Skeletal muscle tissue (tissue), 3 donors: ENCODE results near the gene TARP.
"Not testable (repeated sequence)": the region's sequence is repeated elsewhere in the genome, so short reads cannot be mapped to it uniquely, and the experiment has no call there.

Experiments
- H3K27ac ChIP-seq: one replicate; pipeline ENCODE4 v1.7.0; 2013; ENCODE audit warnings: mild to moderate bottlenecking, low read depth, low read length, inconsistent platforms
- H3K27me3 ChIP-seq, 3 donors: one replicate each; pipeline ENCODE4 v1.7.0; 2013; ENCODE audit warnings: low read length in 3 of 3; ENCODE audit not compliant: control insufficient read depth in 3 of 3, insufficient read depth in 3 of 3
- H3K36me3 ChIP-seq, 3 donors: one replicate each; pipeline ENCODE4 v1.7.0; 2013; ENCODE audit warnings: low read length in 3 of 3; ENCODE audit not compliant: control insufficient read depth in 3 of 3, insufficient read depth in 3 of 3
- H3K4me1 ChIP-seq, 3 donors: one replicate each; pipeline ENCODE4 v1.7.0; 2013; ENCODE audit warnings: low read length in 3 of 3, mild to moderate bottlenecking in 3 of 3; ENCODE audit not compliant: control insufficient read depth in 3 of 3, insufficient read depth in 3 of 3
- H3K4me3 ChIP-seq, 3 donors: one replicate each; pipeline ENCODE4 v1.7.0; 2013; ENCODE audit warnings: low read length in 3 of 3
- H3K9ac ChIP-seq, 3 donors: one replicate each; pipeline ENCODE4 v1.7.0; 2013; ENCODE audit warnings: low read length in 3 of 3, mild to moderate bottlenecking in 3 of 3, moderate library complexity in 2 of 3, low read depth in 1 of 3
- H3K9me3 ChIP-seq, 3 donors: one replicate each; pipeline ENCODE4 v1.7.0; 2013; ENCODE audit warnings: low read length in 3 of 3; ENCODE audit not compliant: control insufficient read depth in 3 of 3
- donor health status: Osteomylitis.

TARP gene

GRCh38 chr7:38283107-38283506 lies 9.7 kb upstream of the TARP start:
- Histone ChIP-seq H3K9me3 (no peaks in the 10 kb centered on the region), H3K27ac (no peak overlapping the region), H3K9ac (no peak overlapping the region), H3K4me3 (no peak overlapping the region), H3K4me1 (no peaks in the 10 kb centered on the region), H3K36me3 (no peaks in the 10 kb centered on the region), H3K27me3 (peaks cover 0 to 3% (median 0%) of the 10 kb centered on the region in 3 donors)

- no peak overlapping the region for H3K27ac ChIP-seq
- no peaks in the 10 kb centered on the region for H3K36me3 ChIP-seq
- peaks cover 0 to 3% (median 0%) of the 10 kb centered on the region in 3 donors for H3K27me3 ChIP-seq
- H3K4me3 ChIP-seq = no peak overlapping the region
- no peaks in the 10 kb centered on the region for H3K9me3 ChIP-seq
- no peaks in the 10 kb centered on the region for H3K4me1 ChIP-seq
- H3K9ac ChIP-seq = no peak overlapping the region
Measured at GRCh38 chr7:38282081-38282480, 8.6 kb upstream of the TARP start.

GRCh38 chr7:38281266-38281665 lies 7.8 kb upstream of the TARP start:
- no peak overlapping the region for H3K4me3 ChIP-seq
- no peaks in the 10 kb centered on the region for H3K9me3 ChIP-seq
- H3K9ac ChIP-seq = no peak overlapping the region

GRCh38 chr7:38280707-38281106 lies 7.3 kb upstream of the TARP start:
- no peaks in the 10 kb centered on the region for H3K9me3 ChIP-seq
- H3K4me1 ChIP-seq = no peaks in the 10 kb centered on the region
- no peaks in the 10 kb centered on the region for H3K36me3 ChIP-seq
- no peak overlapping the region for H3K9ac ChIP-seq
- H3K4me3 ChIP-seq = no peak overlapping the region
- no peak overlapping the region for H3K27ac ChIP-seq
- H3K27me3 ChIP-seq = peaks cover 0 to 3% (median 0%) of the 10 kb centered on the region in 3 donors

More at GRCh38 chr7:38281266-38281665, 7.8 kb upstream of the TARP start:
- Histone ChIP-seq H3K27ac (no peak overlapping the region), H3K27me3 (peaks cover 0 to 3% (median 0%) of the 10 kb centered on the region in 3 donors), H3K4me1 (no peaks in the 10 kb centered on the region), H3K36me3 (no peaks in the 10 kb centered on the region)

GRCh38 chr7:38280000-38280399 lies 6.6 kb upstream of the TARP start:
- peaks cover 0 to 3% (median 0%) of the 10 kb centered on the region in 3 donors for H3K27me3 ChIP-seq
- no peaks in the 10 kb centered on the region for H3K9me3 ChIP-seq
- no peaks in the 10 kb centered on the region for H3K4me1 ChIP-seq
- no peaks in the 10 kb centered on the region for H3K36me3 ChIP-seq
- H3K27ac ChIP-seq = no peak overlapping the region
- no peak overlapping the region for H3K4me3 ChIP-seq
- no peak overlapping the region for H3K9ac ChIP-seq

- no peaks in the 10 kb centered on the region for H3K9me3 ChIP-seq
- no peaks in the 10 kb centered on the region for H3K36me3 ChIP-seq
- no peak overlapping the region for H3K4me3 ChIP-seq
- no peaks in the 10 kb centered on the region for H3K27me3 ChIP-seq
- H3K27ac ChIP-seq = no peak overlapping the region
- no peaks in the 10 kb centered on the region for H3K4me1 ChIP-seq
- no peak overlapping the region for H3K9ac ChIP-seq
Measured at GRCh38 chr7:38276096-38276877, 2.9 kb upstream of the TARP start.

- Histone ChIP-seq H3K27me3 (no peaks in the 10 kb centered on the region), H3K9ac (no peak overlapping the region), H3K4me3 (no peak overlapping the region), H3K4me1 (no peaks in the 10 kb centered on the region), H3K36me3 (no peaks in the 10 kb centered on the region), H3K27ac (no peak overlapping the region), H3K9me3 (no peaks in the 10 kb centered on the region)
Measured at GRCh38 chr7:38274927-38275620, 1.6 kb upstream of the TARP start.

GRCh38 chr7:38274486-38274885 lies 1.1 kb upstream of the TARP start:
- Histone ChIP-seq H3K4me1 (no peaks in the 10 kb centered on the region), H3K27ac (no peak overlapping the region), H3K9me3 (no peaks in the 10 kb centered on the region), H3K4me3 (no peak overlapping the region), H3K9ac (no peak overlapping the region), H3K27me3 (no peaks in the 10 kb centered on the region), H3K36me3 (no peaks in the 10 kb centered on the region)

GRCh38 chr7:38270405-38270804 lies 3.0 kb downstream of the TARP start:
- H3K9me3 ChIP-seq, H3K9ac ChIP-seq, H3K27ac ChIP-seq, H3K27me3 ChIP-seq, H3K4me1 ChIP-seq, H3K36me3 ChIP-seq, H3K4me3 ChIP-seq: not testable (repeated sequence)

GRCh38 chr7:38269704-38270346 lies 3.6 kb downstream of the TARP start:
- not testable (repeated sequence) for H3K27ac ChIP-seq, H3K4me3 ChIP-seq, H3K9me3 ChIP-seq, H3K36me3 ChIP-seq, H3K9ac ChIP-seq, H3K4me1 ChIP-seq, H3K27me3 ChIP-seq
